Measurements from ENCODE around the gene PIGZ. TPM values are rescaled to one million over a fixed set of nuclear protein-coding genes. Genes with fewer than 3 reads are reported as not detected.
A peak's percentile ranks its signal among the peaks of the same experiment; 100 is the strongest.

PIGZ gene
- total RNA-seq, 1 experiment from 2014 or later: 5.1 TPM

GRCh38 chr3:197009532-197010019 is 40.9 kb upstream of the PIGZ start:
- Mint-ChIP-seq H3K36me3 (ENCODE audit: insufficient read depth, unreplicated experiment) (peaks cover 6% of the 10 kb centered on the region), H3K9me3 (ENCODE audit: unreplicated experiment) (no peaks in the 10 kb centered on the region), H3K4me3 (ENCODE audit: unreplicated experiment) (no peak overlapping the region), H3K27me3 (ENCODE audit: insufficient read depth, unreplicated experiment) (no peaks in the 10 kb centered on the region), H3K4me1 (ENCODE audit: low read depth, unreplicated experiment) (peaks cover 6% of the 10 kb centered on the region), H3K27ac (ENCODE audit: unreplicated experiment) (no peak overlapping the region)
- BruUV-seq (replicated peaks): no TSS peak
- H3K36me3 ChIP-seq (ENCODE audit: control insufficient read depth, insufficient read depth, low read length): no peaks in the 10 kb centered on the region
- no peak overlapping the region for H3K4me3 ChIP-seq (ENCODE audit: low read depth, low read length)
- intact Hi-C loops (cut with micrococcal nuclease; ENCODE audit: unreplicated experiment): loop anchor here (10.0 kb wide), 1 partner anchor 175 kb away; no protein-coding TSS in a partner anchor
- H3K9me3 ChIP-seq: no peaks in the 10 kb centered on the region
- no peak for DNase-seq
- POLR2A ChIA-PET: no interaction called here
- H3K4me1 ChIP-seq: peaks cover 16% of the 10 kb centered on the region
- CTCF ChIA-PET: no interaction called here
- TF ChIP-seq, protein P1, sequence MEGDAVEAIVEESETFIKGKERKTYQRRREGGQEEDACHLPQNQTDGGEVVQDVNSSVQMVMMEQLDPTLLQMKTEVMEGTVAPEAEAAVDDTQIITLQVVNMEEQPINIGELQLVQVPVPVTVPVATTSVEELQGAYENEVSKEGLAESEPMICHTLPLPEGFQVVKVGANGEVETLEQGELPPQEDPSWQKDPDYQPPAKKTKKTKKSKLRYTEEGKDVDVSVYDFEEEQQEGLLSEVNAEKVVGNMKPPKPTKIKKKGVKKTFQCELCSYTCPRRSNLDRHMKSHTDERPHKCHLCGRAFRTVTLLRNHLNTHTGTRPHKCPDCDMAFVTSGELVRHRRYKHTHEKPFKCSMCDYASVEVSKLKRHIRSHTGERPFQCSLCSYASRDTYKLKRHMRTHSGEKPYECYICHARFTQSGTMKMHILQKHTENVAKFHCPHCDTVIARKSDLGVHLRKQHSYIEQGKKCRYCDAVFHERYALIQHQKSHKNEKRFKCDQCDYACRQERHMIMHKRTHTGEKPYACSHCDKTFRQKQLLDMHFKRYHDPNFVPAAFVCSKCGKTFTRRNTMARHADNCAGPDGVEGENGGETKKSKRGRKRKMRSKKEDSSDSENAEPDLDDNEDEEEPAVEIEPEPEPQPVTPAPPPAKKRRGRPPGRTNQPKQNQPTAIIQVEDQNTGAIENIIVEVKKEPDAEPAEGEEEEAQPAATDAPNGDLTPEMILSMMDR (IDR thresholded peaks at IDR 0.05; ENCODE audit: insufficient read depth in 1 of 2, low read depth in 1 of 2, low read length in 1 of 2, severe bottlenecking in 1 of 2, unreplicated experiment in 1 of 2): no peak
- H3K27me3 ChIP-seq (replicated peaks; ENCODE audit: control insufficient read depth, insufficient read depth, low read length): no peaks in the 10 kb centered on the region

- intact Hi-C loops (cut with micrococcal nuclease; ENCODE audit: unreplicated experiment): loop anchor here (10.0 kb wide), 1 partner anchor 176 kb away; no protein-coding TSS in a partner anchor
- H3K4me3 ChIP-seq (ENCODE audit: low read depth, low read length): no peak overlapping the region
- peaks cover 23% of the 10 kb centered on the region for H3K4me1 ChIP-seq
- H3K9me3 Mint-ChIP-seq (ENCODE audit: unreplicated experiment): no peaks in the 10 kb centered on the region
- peaks cover 10% of the 10 kb centered on the region for H3K4me1 Mint-ChIP-seq (ENCODE audit: low read depth, unreplicated experiment)
- no peak overlapping the region for H3K27ac Mint-ChIP-seq (ENCODE audit: unreplicated experiment)
- H3K36me3 ChIP-seq (ENCODE audit: control insufficient read depth, insufficient read depth, low read length): no peaks in the 10 kb centered on the region
- peaks cover 6% of the 10 kb centered on the region for H3K36me3 Mint-ChIP-seq (ENCODE audit: insufficient read depth, unreplicated experiment)
- no peaks in the 10 kb centered on the region for H3K9me3 ChIP-seq
- BruUV-seq (replicated peaks): no TSS peak
- no peaks in the 10 kb centered on the region for H3K27me3 Mint-ChIP-seq (ENCODE audit: insufficient read depth, unreplicated experiment)
- ChIA-PET POLR2A (no interaction called here), CTCF (no interaction called here)
- no peak overlapping the region for H3K4me3 Mint-ChIP-seq (ENCODE audit: unreplicated experiment)
- DNase-seq: no peak
- no peaks in the 10 kb centered on the region for H3K27me3 ChIP-seq (replicated peaks; ENCODE audit: control insufficient read depth, insufficient read depth, low read length)
- TF ChIP-seq, protein P1 (IDR thresholded peaks at IDR 0.05; ENCODE audit: insufficient read depth in 1 of 2, low read depth in 1 of 2, low read length in 1 of 2, severe bottlenecking in 1 of 2, unreplicated experiment in 1 of 2): no peak
Measured at GRCh38 chr3:197008436-197009209, 40.0 kb upstream of the PIGZ start.

DNA sequence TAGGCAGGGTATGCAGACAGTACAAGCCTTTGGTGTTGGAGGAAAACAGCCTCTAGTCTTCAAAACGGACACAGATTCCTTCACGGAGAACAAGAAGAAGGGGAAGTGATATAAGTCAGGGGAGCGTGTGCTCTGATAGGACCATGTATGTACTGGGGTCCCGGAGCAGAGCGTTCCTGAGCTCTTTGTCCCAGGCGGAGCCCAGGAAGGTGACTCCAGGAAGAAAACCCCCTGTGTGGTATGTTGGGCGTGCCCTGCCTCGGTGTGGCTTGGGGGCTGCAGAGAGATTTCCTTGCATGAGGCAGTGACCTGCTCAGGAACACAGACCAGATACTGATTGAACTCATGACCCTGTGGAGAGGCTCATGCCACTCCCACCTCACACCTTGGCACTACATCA is 39.3 kb upstream of the PIGZ start:
- Histone ChIP-seq H3K9me3 (no peaks in the 10 kb centered on the region), H3K36me3 (ENCODE audit: control insufficient read depth, insufficient read depth, low read length) (no peaks in the 10 kb centered on the region), H3K4me3 (ENCODE audit: low read depth, low read length) (no peak overlapping the region), H3K27me3 (replicated peaks; ENCODE audit: control insufficient read depth, insufficient read depth, low read length) (no peaks in the 10 kb centered on the region), H3K4me1 (peaks cover 23% of the 10 kb centered on the region)
- CTCF ChIA-PET: no interaction called here
- no peak overlapping the region for H3K4me3 Mint-ChIP-seq (ENCODE audit: unreplicated experiment)
- POLR2A ChIA-PET: no interaction called here
- no peaks in the 10 kb centered on the region for H3K27me3 Mint-ChIP-seq (ENCODE audit: insufficient read depth, unreplicated experiment)
- TF ChIP-seq, protein P1 (IDR thresholded peaks at IDR 0.05; ENCODE audit: insufficient read depth in 1 of 2, low read depth in 1 of 2, low read length in 1 of 2, severe bottlenecking in 1 of 2, unreplicated experiment in 1 of 2): no peak
- H3K4me1 Mint-ChIP-seq (ENCODE audit: low read depth, unreplicated experiment): peaks cover 10% of the 10 kb centered on the region
- intact Hi-C loops (cut with micrococcal nuclease; ENCODE audit: unreplicated experiment): loop anchor here (10.0 kb wide), 1 partner anchor 177 kb away; no protein-coding TSS in a partner anchor
- BruUV-seq (replicated peaks): no TSS peak
- H3K9me3 Mint-ChIP-seq (ENCODE audit: unreplicated experiment): no peaks in the 10 kb centered on the region
- no peak for DNase-seq
- peaks cover 6% of the 10 kb centered on the region for H3K36me3 Mint-ChIP-seq (ENCODE audit: insufficient read depth, unreplicated experiment)
- peak overlapping the region; percentile 72 for H3K27ac Mint-ChIP-seq (ENCODE audit: unreplicated experiment)
